WTC11 (cell line): Measurements from ENCODE around the gene STX8. TPM values are rescaled to one million over a fixed set of nuclear protein-coding genes. Genes with fewer than 3 reads are reported as not detected.

Source experiments
- ATAC-seq: fragments of 200-7000 bp; cut with Tn5 transposase; 2 replicates; pipeline ENCODE4 v1.10.0; 2021; ENCODE audit warnings: mild to moderate bottlenecking, moderate library complexity
- CTCF ChIA-PET: fragments of 300-600 bp; sonication (Branson Sonifier 250); formaldehyde crosslinking; loops from one replicate; lab custom pipeline; 2021; ENCODE audit warnings: antibody characterized with exemption; lab: Charles Lee
- POLR2A ChIA-PET: fragments of 350-600 bp; sonication (Branson Sonifier 250); formaldehyde crosslinking; loops from one replicate; lab custom pipeline; 2021; ENCODE audit warnings: antibody characterized with exemption; lab: Charles Lee
- DNase-seq: peaks from one replicate; pipeline ENCODE4 v3.0.0; 2021; ENCODE audit warnings: low spot score
- H3K27ac Mint-ChIP-seq: 2 replicates; pipeline ENCODE4 v1.8.0; 2021; ENCODE audit warnings: mixed read lengths
- H3K27me3 Mint-ChIP-seq: 2 replicates; pipeline ENCODE4 v1.8.0; 2021; ENCODE audit warnings: low read depth, mild to moderate bottlenecking, moderate library complexity, mixed read lengths
- H3K36me3 Mint-ChIP-seq: 2 replicates; pipeline ENCODE4 v1.8.0; 2021; ENCODE audit warnings: mixed read lengths
- H3K4me1 Mint-ChIP-seq: 2 replicates; pipeline ENCODE4 v1.8.0; 2022; ENCODE audit warnings: mixed read lengths
- H3K4me3 Mint-ChIP-seq: 2 replicates; pipeline ENCODE4 v1.8.0; 2021; ENCODE audit warnings: mild to moderate bottlenecking, moderate library complexity, mixed read lengths
- H3K9me3 Mint-ChIP-seq: 2 replicates; pipeline ENCODE4 v1.8.0; 2021; ENCODE audit warnings: mixed read lengths
- ATF1 ChIP-seq: sonication (generic); formaldehyde crosslinking; IDR thresholded peaks from 2 replicates; pipeline ENCODE4 v1.8.1; 2023; ENCODE audit warnings: mild to moderate bottlenecking, moderate library complexity, missing genetic modification reagents
- CBFB ChIP-seq: sonication (generic); formaldehyde crosslinking; IDR thresholded peaks from 2 replicates; pipeline ENCODE4 v1.8.1; 2022; ENCODE audit warnings: mild to moderate bottlenecking, low read depth, missing genetic modification reagents
- GTF2I ChIP-seq: fragments of 250-450 bp; sonication (Bioruptor Pico); conservative IDR thresholded peaks from 2 replicates; pipeline ENCODE4 v1.4.0; 2021; ENCODE audit warnings: mild to moderate bottlenecking
- MYBL2 ChIP-seq: sonication (generic); formaldehyde crosslinking; IDR thresholded peaks from 2 replicates; pipeline ENCODE4 v1.8.1; 2023; ENCODE audit warnings: mild to moderate bottlenecking, moderate library complexity, missing genetic modification reagents
- NFYB ChIP-seq: sonication (generic); formaldehyde crosslinking; conservative IDR thresholded peaks from 2 replicates; pipeline ENCODE4 v1.8.0; 2022; ENCODE audit warnings: low read depth, missing genetic modification reagents
- NR2C2 ChIP-seq: sonication (generic); formaldehyde crosslinking; IDR thresholded peaks from 2 replicates; pipeline ENCODE4 v1.8.0; 2022; ENCODE audit warnings: mild to moderate bottlenecking, missing genetic modification reagents
- RELA ChIP-seq: sonication (generic); formaldehyde crosslinking; IDR thresholded peaks from 2 replicates; pipeline ENCODE4 v1.8.1; 2022; ENCODE audit warnings: missing genetic modification reagents, mild to moderate bottlenecking, borderline replicate concordance
- SMAD3 ChIP-seq: sonication (generic); formaldehyde crosslinking; IDR thresholded peaks from 2 replicates; pipeline ENCODE4 v1.8.0; 2022; ENCODE audit warnings: missing genetic modification reagents, mild to moderate bottlenecking, borderline replicate concordance
- ZNF138 ChIP-seq: sonication (generic); formaldehyde crosslinking; conservative IDR thresholded peaks from 2 replicates; pipeline ENCODE4 v1.8.1; 2022; ENCODE audit warnings: mild to moderate bottlenecking, moderate library complexity, missing genetic modification reagents
- total RNA-seq: library from RNA; stranded (reverse); gene quantifications from 3 replicates; pipeline ENCODE4 v1.2.3, GENCODE V29; 2021
- TF ChIP-seq, protein P1 (sequence below): sonication (generic); formaldehyde crosslinking; conservative IDR thresholded peaks from 2 replicates; pipeline ENCODE4 v1.8.1; 2022; ENCODE audit warnings: mild to moderate bottlenecking, missing genetic modification reagents
- TF ChIP-seq, protein P2 (sequence below): fragments of 250-450 bp; sonication (Bioruptor Pico); IDR thresholded peaks from 2 replicates; pipeline ENCODE4 v1.9.0; 2021; ENCODE audit warnings: mild to moderate bottlenecking
- TF ChIP-seq, protein P3 (sequence below): fragments of 250-450 bp; sonication (Bioruptor Pico); conservative IDR thresholded peaks from 2 replicates; pipeline ENCODE4 v1.9.0; 2021; ENCODE audit warnings: mild to moderate bottlenecking
- TF ChIP-seq, protein P4 (sequence below): sonication (generic); formaldehyde crosslinking; IDR thresholded peaks from 2 replicates; pipeline ENCODE4 v1.8.0; 2023; ENCODE audit warnings: missing genetic modification reagents, mild to moderate bottlenecking, borderline replicate concordance
- TF ChIP-seq, protein P5 (sequence below): fragments of 250-450 bp; sonication (Bioruptor Pico); IDR thresholded peaks from 2 replicates; pipeline ENCODE4 v2.1.2; 2022; ENCODE audit warnings: mild to moderate bottlenecking, moderate library complexity
- TF ChIP-seq, protein P6 (sequence below): fragments of 250-450 bp; sonication (Bioruptor Pico); IDR thresholded peaks from 2 replicates; pipeline ENCODE4 v1.9.0; 2021; ENCODE audit warnings: moderate library complexity, mild to moderate bottlenecking, inconsistent platforms, borderline replicate concordance
- TF ChIP-seq, protein P7 (sequence below): sonication (generic); formaldehyde crosslinking; IDR thresholded peaks from 2 replicates; pipeline ENCODE4 v1.8.0; 2022; ENCODE audit warnings: mild to moderate bottlenecking, missing genetic modification reagents
- TF ChIP-seq, protein P8 (sequence below): sonication (generic); formaldehyde crosslinking; IDR thresholded peaks from 2 replicates; pipeline ENCODE4 v1.8.1; 2022; ENCODE audit warnings: low read depth, mild to moderate bottlenecking, moderate library complexity, missing genetic modification reagents, borderline replicate concordance

STX8 gene
- total RNA-seq, 1 experiment from 2014 or later: 39.9 TPM

DNA sequence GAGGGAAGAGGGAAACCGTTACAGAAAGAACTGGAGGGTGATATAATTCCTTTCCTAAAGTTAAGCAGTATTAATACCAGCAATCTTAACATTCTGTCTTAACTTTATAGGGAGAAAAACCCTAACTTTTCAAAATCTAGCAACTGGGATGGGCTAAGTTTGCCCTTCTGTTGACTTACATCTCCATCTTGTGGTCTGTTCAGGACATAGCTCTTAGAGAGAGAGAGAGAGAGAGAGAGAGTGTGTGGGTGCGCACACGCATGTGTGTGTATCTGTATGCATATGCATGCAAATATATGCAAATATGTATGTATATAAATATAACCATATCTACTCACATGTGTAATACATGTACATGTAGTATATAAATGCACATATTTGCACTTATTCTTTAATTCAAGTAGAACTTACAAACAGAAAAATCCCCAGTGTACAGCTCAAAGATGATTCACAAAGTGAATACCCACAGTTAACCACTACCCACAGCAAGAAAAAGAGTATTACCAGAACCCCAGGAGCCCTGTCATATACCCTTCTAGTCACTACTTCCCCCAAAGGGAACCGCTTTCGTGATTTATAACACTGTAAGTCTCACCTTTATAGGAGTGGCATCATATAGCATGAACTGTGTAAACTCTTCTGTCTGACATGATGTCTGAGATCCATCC is 46.5 kb downstream of the STX8 start (continued):
- TF ChIP-seq, protein P1, sequence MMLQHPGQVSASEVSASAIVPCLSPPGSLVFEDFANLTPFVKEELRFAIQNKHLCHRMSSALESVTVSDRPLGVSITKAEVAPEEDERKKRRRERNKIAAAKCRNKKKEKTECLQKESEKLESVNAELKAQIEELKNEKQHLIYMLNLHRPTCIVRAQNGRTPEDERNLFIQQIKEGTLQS (CRISPR knock-in tag): no peak
- TF ChIP-seq, protein P2, sequence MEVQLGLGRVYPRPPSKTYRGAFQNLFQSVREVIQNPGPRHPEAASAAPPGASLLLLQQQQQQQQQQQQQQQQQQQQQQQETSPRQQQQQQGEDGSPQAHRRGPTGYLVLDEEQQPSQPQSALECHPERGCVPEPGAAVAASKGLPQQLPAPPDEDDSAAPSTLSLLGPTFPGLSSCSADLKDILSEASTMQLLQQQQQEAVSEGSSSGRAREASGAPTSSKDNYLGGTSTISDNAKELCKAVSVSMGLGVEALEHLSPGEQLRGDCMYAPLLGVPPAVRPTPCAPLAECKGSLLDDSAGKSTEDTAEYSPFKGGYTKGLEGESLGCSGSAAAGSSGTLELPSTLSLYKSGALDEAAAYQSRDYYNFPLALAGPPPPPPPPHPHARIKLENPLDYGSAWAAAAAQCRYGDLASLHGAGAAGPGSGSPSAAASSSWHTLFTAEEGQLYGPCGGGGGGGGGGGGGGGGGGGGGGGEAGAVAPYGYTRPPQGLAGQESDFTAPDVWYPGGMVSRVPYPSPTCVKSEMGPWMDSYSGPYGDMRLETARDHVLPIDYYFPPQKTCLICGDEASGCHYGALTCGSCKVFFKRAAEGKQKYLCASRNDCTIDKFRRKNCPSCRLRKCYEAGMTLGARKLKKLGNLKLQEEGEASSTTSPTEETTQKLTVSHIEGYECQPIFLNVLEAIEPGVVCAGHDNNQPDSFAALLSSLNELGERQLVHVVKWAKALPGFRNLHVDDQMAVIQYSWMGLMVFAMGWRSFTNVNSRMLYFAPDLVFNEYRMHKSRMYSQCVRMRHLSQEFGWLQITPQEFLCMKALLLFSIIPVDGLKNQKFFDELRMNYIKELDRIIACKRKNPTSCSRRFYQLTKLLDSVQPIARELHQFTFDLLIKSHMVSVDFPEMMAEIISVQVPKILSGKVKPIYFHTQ (CRISPR knock-in tag): no peak

DNA sequence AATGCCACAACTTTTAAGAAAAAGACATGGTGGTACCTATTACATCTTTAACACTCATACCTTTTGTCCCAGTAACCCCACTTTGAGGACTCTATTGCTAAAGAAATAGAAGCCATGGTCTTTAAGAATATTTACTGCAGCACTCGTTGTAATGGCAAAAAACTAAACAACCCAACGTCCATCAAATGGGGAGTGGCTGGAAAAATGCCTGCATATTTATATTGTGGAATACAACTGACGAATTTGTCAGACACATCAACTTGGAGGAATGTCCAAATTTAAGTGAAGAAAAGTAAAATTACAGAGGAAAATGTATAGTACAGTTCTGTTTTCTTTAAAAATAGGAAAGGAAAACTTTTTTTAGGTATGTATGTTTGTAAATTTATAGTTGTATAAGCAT is 47.8 kb downstream of the STX8 start:
- Mint-ChIP-seq H3K27me3 (no peaks in the 10 kb centered on the region), H3K4me3 (no peak overlapping the region), H3K36me3 (peaks cover 6% of the 10 kb centered on the region; the same call in 1 of the 2 replicates), H3K9me3 (peaks cover 3% of the 10 kb centered on the region; the same call in 1 of the 2 replicates), H3K27ac (no peak overlapping the region), H3K4me1 (peaks cover 7% of the 10 kb centered on the region)
- ATAC-seq (no peak), DNase-seq (no peak)
- ChIA-PET POLR2A (no interaction called here), CTCF (no interaction called here)
- TF ChIP-seq, protein P3, sequence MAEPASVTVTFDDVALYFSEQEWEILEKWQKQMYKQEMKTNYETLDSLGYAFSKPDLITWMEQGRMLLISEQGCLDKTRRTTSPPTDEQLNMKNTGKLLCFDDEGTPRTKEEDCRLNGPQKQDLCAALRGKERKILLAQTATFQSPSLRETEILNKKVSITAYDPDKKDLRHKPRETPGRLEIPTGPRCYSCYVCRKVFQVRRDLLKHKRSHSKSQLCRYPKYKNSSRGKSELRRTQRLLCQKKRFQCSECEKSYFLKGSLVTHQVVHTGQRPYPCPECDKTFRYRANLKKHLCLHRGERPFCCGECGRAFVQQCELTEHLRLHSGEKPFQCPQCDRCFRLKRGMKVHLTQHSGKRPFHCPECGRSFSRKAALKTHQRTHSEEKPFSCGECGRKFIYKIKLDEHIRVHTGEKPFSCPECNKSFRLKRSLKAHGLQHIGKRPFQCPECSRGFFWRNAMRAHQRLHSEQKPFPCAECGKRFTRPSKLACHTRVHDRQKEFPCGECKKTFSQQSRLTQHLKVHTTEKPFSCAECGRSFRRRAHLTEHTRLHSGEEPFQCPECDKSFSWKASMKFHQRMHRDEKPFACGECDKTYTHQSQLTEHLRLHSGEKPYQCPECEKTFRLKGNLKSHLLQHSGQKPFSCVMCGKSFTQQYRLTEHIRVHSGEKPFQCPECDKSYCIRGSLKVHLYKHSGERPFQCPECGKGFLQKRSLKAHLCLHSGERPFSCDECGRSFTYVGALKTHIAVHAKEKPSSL: no peak
- TF ChIP-seq, protein P4, sequence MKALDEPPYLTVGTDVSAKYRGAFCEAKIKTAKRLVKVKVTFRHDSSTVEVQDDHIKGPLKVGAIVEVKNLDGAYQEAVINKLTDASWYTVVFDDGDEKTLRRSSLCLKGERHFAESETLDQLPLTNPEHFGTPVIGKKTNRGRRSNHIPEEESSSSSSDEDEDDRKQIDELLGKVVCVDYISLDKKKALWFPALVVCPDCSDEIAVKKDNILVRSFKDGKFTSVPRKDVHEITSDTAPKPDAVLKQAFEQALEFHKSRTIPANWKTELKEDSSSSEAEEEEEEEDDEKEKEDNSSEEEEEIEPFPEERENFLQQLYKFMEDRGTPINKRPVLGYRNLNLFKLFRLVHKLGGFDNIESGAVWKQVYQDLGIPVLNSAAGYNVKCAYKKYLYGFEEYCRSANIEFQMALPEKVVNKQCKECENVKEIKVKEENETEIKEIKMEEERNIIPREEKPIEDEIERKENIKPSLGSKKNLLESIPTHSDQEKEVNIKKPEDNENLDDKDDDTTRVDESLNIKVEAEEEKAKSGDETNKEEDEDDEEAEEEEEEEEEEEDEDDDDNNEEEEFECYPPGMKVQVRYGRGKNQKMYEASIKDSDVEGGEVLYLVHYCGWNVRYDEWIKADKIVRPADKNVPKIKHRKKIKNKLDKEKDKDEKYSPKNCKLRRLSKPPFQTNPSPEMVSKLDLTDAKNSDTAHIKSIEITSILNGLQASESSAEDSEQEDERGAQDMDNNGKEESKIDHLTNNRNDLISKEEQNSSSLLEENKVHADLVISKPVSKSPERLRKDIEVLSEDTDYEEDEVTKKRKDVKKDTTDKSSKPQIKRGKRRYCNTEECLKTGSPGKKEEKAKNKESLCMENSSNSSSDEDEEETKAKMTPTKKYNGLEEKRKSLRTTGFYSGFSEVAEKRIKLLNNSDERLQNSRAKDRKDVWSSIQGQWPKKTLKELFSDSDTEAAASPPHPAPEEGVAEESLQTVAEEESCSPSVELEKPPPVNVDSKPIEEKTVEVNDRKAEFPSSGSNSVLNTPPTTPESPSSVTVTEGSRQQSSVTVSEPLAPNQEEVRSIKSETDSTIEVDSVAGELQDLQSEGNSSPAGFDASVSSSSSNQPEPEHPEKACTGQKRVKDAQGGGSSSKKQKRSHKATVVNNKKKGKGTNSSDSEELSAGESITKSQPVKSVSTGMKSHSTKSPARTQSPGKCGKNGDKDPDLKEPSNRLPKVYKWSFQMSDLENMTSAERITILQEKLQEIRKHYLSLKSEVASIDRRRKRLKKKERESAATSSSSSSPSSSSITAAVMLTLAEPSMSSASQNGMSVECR (CRISPR knock-in tag): no peak
- TF ChIP-seq, protein P5, sequence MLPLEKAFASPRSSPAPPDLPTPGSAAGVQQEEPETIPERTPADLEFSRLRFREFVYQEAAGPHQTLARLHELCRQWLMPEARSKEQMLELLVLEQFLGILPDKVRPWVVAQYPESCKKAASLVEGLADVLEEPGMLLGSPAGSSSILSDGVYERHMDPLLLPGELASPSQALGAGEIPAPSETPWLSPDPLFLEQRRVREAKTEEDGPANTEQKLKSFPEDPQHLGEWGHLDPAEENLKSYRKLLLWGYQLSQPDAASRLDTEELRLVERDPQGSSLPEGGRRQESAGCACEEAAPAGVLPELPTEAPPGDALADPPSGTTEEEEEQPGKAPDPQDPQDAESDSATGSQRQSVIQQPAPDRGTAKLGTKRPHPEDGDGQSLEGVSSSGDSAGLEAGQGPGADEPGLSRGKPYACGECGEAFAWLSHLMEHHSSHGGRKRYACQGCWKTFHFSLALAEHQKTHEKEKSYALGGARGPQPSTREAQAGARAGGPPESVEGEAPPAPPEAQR: no peak
- TF ChIP-seq CBFB (no peak), GTF2I (no peak), ZNF138 (CRISPR knock-in tag) (no peak), ATF1 (CRISPR knock-in tag) (no peak), RELA (CRISPR knock-in tag) (no peak), NFYB (CRISPR knock-in tag) (no peak), SMAD3 (no peak), NR2C2 (CRISPR knock-in tag) (no peak), MYBL2 (CRISPR knock-in tag) (no peak)
- TF ChIP-seq, protein P6, sequence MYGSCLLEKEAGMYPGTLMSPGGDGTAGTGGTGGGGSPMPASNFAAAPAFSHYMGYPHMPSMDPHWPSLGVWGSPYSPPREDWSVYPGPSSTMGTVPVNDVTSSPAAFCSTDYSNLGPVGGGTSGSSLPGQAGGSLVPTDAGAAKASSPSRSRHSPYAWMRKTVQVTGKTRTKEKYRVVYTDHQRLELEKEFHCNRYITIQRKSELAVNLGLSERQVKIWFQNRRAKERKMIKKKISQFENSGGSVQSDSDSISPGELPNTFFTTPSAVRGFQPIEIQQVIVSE: no peak
- TF ChIP-seq, protein P7, sequence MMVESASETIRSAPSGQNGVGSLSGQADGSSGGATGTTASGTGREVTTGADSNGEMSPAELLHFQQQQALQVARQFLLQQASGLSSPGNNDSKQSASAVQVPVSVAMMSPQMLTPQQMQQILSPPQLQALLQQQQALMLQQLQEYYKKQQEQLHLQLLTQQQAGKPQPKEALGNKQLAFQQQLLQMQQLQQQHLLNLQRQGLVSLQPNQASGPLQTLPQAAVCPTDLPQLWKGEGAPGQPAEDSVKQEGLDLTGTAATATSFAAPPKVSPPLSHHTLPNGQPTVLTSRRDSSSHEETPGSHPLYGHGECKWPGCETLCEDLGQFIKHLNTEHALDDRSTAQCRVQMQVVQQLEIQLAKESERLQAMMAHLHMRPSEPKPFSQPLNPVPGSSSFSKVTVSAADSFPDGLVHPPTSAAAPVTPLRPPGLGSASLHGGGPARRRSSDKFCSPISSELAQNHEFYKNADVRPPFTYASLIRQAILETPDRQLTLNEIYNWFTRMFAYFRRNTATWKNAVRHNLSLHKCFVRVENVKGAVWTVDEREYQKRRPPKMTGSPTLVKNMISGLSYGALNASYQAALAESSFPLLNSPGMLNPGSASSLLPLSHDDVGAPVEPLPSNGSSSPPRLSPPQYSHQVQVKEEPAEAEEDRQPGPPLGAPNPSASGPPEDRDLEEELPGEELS (CRISPR knock-in tag): no peak
- TF ChIP-seq, protein P8, sequence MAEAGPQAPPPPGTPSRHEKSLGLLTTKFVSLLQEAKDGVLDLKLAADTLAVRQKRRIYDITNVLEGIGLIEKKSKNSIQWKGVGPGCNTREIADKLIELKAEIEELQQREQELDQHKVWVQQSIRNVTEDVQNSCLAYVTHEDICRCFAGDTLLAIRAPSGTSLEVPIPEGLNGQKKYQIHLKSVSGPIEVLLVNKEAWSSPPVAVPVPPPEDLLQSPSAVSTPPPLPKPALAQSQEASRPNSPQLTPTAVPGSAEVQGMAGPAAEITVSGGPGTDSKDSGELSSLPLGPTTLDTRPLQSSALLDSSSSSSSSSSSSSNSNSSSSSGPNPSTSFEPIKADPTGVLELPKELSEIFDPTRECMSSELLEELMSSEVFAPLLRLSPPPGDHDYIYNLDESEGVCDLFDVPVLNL: no peak
